SU-DHL-6 (cell line): Measurements from ENCODE around the gene SRBD1.

Source experiments
- H2AFZ ChIP-seq: fragments of 200-600 bp; sonication (generic); 2 replicates; pipeline ENCODE4 v1.6.1; 2014; ENCODE audit warnings: low read depth, mild to moderate bottlenecking, moderate library complexity, mixed read lengths, antibody characterized with exemption, low read length; ENCODE audit not compliant: severe bottlenecking
- H3F3A ChIP-seq: fragments of 200-600 bp; shearing (Covaris generic); 2 replicates; pipeline ENCODE4 v1.6.0; 2016; ENCODE audit warnings: antibody characterized with exemption, mild to moderate bottlenecking; ENCODE audit not compliant: insufficient read depth
- H3K27ac ChIP-seq: fragments of 200-600 bp; sonication (generic); 2 replicates; pipeline ENCODE4 v1.5.1; 2016; ENCODE audit warnings: low read depth, mild to moderate bottlenecking, low read length, moderate library complexity, mixed read lengths
- H3K27me3 ChIP-seq: fragments of 200-600 bp; sonication (generic), shearing (Covaris generic); 2 replicates; pipeline ENCODE4 v1.6.0; 2014; ENCODE audit warnings: mild to moderate bottlenecking, low read length
- H3K36me3 ChIP-seq: fragments of 200-600 bp; sonication (generic); 2 replicates; pipeline ENCODE4 v1.6.1; 2014; ENCODE audit warnings: mild to moderate bottlenecking, low read length, mixed read lengths
- H3K4me2 ChIP-seq: fragments of 300-600, 200-600 bp; shearing (Covaris generic), sonication (generic); 2 replicates; pipeline ENCODE4 v1.6.0; 2014; ENCODE audit warnings: low read length, low read depth, mild to moderate bottlenecking; ENCODE audit not compliant: poor library complexity, severe bottlenecking
- H3K4me3 ChIP-seq: fragments of 200-600 bp; sonication (generic); 2 replicates; pipeline ENCODE4 v1.5.1; 2014; ENCODE audit warnings: antibody characterized with exemption, low read length, mild to moderate bottlenecking, mixed read lengths; ENCODE audit not compliant: insufficient read depth, poor library complexity, severe bottlenecking
- H3K79me2 ChIP-seq: fragments of 200-600 bp; sonication (generic); 2 replicates; pipeline ENCODE4 v1.6.1; 2014; ENCODE audit warnings: mild to moderate bottlenecking, low read length, moderate library complexity; ENCODE audit not compliant: insufficient read depth
- H3K9ac ChIP-seq: fragments of 200-600 bp; sonication (generic); 2 replicates; pipeline ENCODE4 v1.7.0; 2014; ENCODE audit warnings: mild to moderate bottlenecking, low read length
- H3K9me2 ChIP-seq: fragments of 200-600 bp; sonication (generic); replicated peaks from 2 replicates; pipeline ENCODE4 v1.6.1; 2014; ENCODE audit warnings: low read length; ENCODE audit not compliant: insufficient read depth
- H3K9me3 ChIP-seq: fragments of 200-600 bp; sonication (generic); 2 replicates; pipeline ENCODE4 v1.6.1; 2014; ENCODE audit warnings: low read length, mixed read lengths; ENCODE audit not compliant: insufficient read depth
- H4K20me1 ChIP-seq: fragments of 200-600 bp; sonication (generic); 2 replicates; pipeline ENCODE4 v1.6.1; 2014; ENCODE audit warnings: low read depth, mild to moderate bottlenecking, antibody characterized with exemption, low read length, moderate library complexity, mixed read lengths
- EZH2phosphoT487 ChIP-seq: fragments of 200-600 bp; sonication (generic), shearing (Covaris generic); conservative IDR thresholded peaks from 2 replicates; pipeline ENCODE4 v1.6.1; 2018; ENCODE audit warnings: mild to moderate bottlenecking, antibody characterized with exemption, low read length, moderate library complexity, mixed read lengths
- TF ChIP-seq, protein P1 (sequence below): fragments of 200-600 bp; sonication (generic); IDR thresholded peaks from one replicate; pipeline ENCODE4 v1.5.1; 2017; ENCODE audit warnings: antibody characterized with exemption, mild to moderate bottlenecking, low read length, moderate library complexity; ENCODE audit not compliant: insufficient read depth, poor library complexity, severe bottlenecking

The SRBD1 gene

DNA sequence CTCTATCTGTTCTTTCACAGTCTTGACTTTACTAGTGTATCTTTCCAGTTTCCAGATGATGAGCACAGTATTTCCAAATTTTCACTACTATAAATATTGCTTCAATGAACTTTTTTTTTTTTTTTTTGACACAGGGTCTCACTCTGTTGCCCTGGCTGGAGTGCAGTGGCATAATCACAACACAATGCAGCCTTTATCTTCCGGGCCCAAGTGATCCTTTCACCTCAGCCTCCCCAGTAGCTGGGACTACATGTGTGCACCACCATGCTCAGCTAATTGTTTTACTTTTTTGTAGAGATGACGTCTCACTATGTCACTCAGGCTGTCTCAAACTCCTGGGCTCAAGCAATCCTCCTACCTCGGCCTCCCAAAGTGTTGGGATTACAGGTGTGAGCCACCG, 142.8 kb downstream of the SRBD1 start:
- no peaks in the 10 kb centered on the region for H4K20me1 ChIP-seq
- no peaks in the 10 kb centered on the region for H3K36me3 ChIP-seq
- H3K4me3 ChIP-seq: no peak overlapping the region
- H3K4me2 ChIP-seq: no peak overlapping the region
- H3K27ac ChIP-seq: no peak overlapping the region
- no peaks in the 10 kb centered on the region for H3F3A ChIP-seq
- H3K27me3 ChIP-seq: no peaks in the 10 kb centered on the region
- H2AFZ ChIP-seq: no peak overlapping the region
- H3K79me2 ChIP-seq: no peaks in the 10 kb centered on the region
- no peaks in the 10 kb centered on the region for H3K9me2 ChIP-seq
- H3K9me3 ChIP-seq: no peaks in the 10 kb centered on the region
- no peak for TF ChIP-seq EZH2phosphoT487
- TF ChIP-seq, protein P1, sequence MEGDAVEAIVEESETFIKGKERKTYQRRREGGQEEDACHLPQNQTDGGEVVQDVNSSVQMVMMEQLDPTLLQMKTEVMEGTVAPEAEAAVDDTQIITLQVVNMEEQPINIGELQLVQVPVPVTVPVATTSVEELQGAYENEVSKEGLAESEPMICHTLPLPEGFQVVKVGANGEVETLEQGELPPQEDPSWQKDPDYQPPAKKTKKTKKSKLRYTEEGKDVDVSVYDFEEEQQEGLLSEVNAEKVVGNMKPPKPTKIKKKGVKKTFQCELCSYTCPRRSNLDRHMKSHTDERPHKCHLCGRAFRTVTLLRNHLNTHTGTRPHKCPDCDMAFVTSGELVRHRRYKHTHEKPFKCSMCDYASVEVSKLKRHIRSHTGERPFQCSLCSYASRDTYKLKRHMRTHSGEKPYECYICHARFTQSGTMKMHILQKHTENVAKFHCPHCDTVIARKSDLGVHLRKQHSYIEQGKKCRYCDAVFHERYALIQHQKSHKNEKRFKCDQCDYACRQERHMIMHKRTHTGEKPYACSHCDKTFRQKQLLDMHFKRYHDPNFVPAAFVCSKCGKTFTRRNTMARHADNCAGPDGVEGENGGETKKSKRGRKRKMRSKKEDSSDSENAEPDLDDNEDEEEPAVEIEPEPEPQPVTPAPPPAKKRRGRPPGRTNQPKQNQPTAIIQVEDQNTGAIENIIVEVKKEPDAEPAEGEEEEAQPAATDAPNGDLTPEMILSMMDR: no peak
- H3K9ac ChIP-seq: no peak overlapping the region

DNA sequence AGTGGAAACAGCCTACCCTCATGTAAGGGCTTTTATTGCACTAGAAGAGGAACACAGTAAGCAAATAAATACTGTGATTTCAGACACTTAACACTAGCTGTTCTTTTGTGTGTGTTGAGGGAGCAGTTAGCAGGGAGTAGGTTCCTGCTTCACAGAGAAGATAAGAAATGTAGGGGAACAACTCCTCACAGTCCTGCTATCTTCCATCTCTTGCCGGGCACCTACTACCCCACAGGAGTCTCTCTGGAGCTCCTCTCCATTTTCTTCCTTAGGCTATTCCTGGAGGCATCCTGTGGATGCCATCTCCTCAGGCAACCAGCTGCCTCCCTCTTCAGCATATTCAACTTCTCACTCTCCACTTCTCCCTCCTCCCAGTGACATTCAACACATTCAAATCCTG, 145.0 kb downstream of the SRBD1 start:
- Histone ChIP-seq H3K9me2 (no peaks in the 10 kb centered on the region), H3K9me3 (no peaks in the 10 kb centered on the region), H3F3A (no peaks in the 10 kb centered on the region), H3K36me3 (no peaks in the 10 kb centered on the region), H3K27me3 (no peaks in the 10 kb centered on the region), H2AFZ (no peak overlapping the region), H3K27ac (no peak overlapping the region), H3K9ac (no peak overlapping the region), H4K20me1 (no peaks in the 10 kb centered on the region), H3K4me2 (no peak overlapping the region), H3K79me2 (no peaks in the 10 kb centered on the region), H3K4me3 (no peak overlapping the region)
- TF ChIP-seq EZH2phosphoT487: no peak
- TF ChIP-seq, protein P1: no peak

DNA sequence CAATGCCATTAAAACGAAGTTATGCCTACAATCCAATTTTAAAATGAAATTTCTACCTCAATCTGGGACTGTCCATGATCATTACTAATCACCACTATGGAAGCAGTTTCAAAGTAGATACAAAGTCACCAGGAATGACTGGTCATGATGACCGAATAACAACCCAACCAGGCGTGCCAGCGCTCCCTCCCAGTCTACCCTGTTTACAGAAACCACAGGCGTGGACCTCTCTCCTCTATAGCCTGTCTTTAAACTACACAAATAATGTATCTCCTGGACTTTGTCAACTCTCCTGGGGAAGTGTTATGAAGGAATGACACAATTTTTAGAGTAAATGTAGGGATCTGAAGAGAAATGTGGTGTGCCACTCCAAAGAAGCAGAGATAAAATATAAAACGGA, 150.2 kb downstream of the SRBD1 start:
- Histone ChIP-seq H3K27ac (no peak overlapping the region), H3K27me3 (no peaks in the 10 kb centered on the region), H3K9me2 (no peaks in the 10 kb centered on the region), H4K20me1 (no peaks in the 10 kb centered on the region), H3K9me3 (no peaks in the 10 kb centered on the region), H3K9ac (no peak overlapping the region), H3K4me2 (no peak overlapping the region), H3K79me2 (no peaks in the 10 kb centered on the region), H3K36me3 (no peaks in the 10 kb centered on the region), H2AFZ (no peak overlapping the region), H3K4me3 (no peak overlapping the region), H3F3A (no peaks in the 10 kb centered on the region)
- TF ChIP-seq, protein P1: no peak
- no peak for TF ChIP-seq EZH2phosphoT487
